Activated CD8-positive, alpha-beta T cell treated with anti-CD3 and anti-CD28 coated beads for 36 hours (primary cell): Measurements from ENCODE around the gene TMEM150B. TPM values are rescaled to one million over a fixed set of nuclear protein-coding genes. Genes with fewer than 3 reads are reported as not detected.

Experiments
- ATAC-seq: fragments of 200-7000 bp; cut with Tn5 transposase; one replicate; pipeline ENCODE4 v1.10.0; 2021; ENCODE audit warnings: mild to moderate bottlenecking, moderate library complexity
- CTCF ChIA-PET: fragments of 350-600 bp; sonication (Branson Sonifier 250); formaldehyde crosslinking; loops from one replicate; lab custom pipeline; 2021; ENCODE audit warnings: antibody characterized with exemption; lab: Charles Lee
- POLR2A ChIA-PET: fragments of 350-600 bp; sonication (Branson Sonifier 250); formaldehyde crosslinking; loops from one replicate; lab custom pipeline; 2021; ENCODE audit warnings: antibody characterized with exemption; lab: Charles Lee
- DNase-seq: peaks from one replicate; pipeline ENCODE4 v3.0.0-alpha.2; 2020
- H3K27ac Mint-ChIP-seq: one replicate; pipeline ENCODE4 v1.8.0; 2021; ENCODE audit warnings: mild to moderate bottlenecking, mixed read lengths
- H3K27me3 Mint-ChIP-seq: one replicate; pipeline ENCODE4 v1.8.0; 2021; ENCODE audit warnings: mixed read lengths
- H3K36me3 Mint-ChIP-seq: one replicate; pipeline ENCODE4 v1.8.0; 2021; ENCODE audit warnings: low read depth, mixed read lengths
- H3K4me1 Mint-ChIP-seq: one replicate; pipeline ENCODE4 v1.8.0; 2021; ENCODE audit warnings: low read depth, mixed read lengths
- H3K4me3 Mint-ChIP-seq: one replicate; pipeline ENCODE4 v1.8.0; 2021; ENCODE audit warnings: mild to moderate bottlenecking, moderate library complexity, mixed read lengths
- H3K9me3 Mint-ChIP-seq: one replicate; pipeline ENCODE4 v1.8.0; 2021; ENCODE audit warnings: mixed read lengths
- intact Hi-C: fragments of 100-400 bp; cut with micrococcal nuclease; formaldehyde crosslinking; loops from one replicate; pipeline ENCODE4 v1.10.0; 2022
- total RNA-seq, 2 experiments: library from RNA; stranded (reverse); gene quantifications; one replicate each; pipeline ENCODE4 v1.2.3, GENCODE V29; 2021
- TF ChIP-seq, protein P1 (sequence below): fragments of 200-600 bp; IDR thresholded peaks from one replicate; pipeline ENCODE4 v1.8.0; 2022; ENCODE audit warnings: antibody characterized with exemption, mild to moderate bottlenecking

The TMEM150B gene
- total RNA-seq, 2 experiments from 2014 or later = not detected

- CTCF ChIA-PET = no interaction called here
These were observed 37.2 kb upstream of the TMEM150B start for GRCh38 chr19:55362174-55362989.

GRCh38 chr19:55360902-55361301, 35.8 kb upstream of the TMEM150B start:
- ChIA-PET CTCF (no interaction called here), POLR2A (interaction anchor here (0.7 to 0.9 kb wide), 3 partner anchors 12 to 24 kb away, joined by 3 read pairs; no protein-coding TSS in a partner anchor)
- ATAC-seq = no peak

More at GRCh38 chr19:55362174-55362989, 37.2 kb upstream of the TMEM150B start:
- H3K4me1 Mint-ChIP-seq = peaks cover 2% of the 10 kb centered on the region
- TF ChIP-seq, protein P1, sequence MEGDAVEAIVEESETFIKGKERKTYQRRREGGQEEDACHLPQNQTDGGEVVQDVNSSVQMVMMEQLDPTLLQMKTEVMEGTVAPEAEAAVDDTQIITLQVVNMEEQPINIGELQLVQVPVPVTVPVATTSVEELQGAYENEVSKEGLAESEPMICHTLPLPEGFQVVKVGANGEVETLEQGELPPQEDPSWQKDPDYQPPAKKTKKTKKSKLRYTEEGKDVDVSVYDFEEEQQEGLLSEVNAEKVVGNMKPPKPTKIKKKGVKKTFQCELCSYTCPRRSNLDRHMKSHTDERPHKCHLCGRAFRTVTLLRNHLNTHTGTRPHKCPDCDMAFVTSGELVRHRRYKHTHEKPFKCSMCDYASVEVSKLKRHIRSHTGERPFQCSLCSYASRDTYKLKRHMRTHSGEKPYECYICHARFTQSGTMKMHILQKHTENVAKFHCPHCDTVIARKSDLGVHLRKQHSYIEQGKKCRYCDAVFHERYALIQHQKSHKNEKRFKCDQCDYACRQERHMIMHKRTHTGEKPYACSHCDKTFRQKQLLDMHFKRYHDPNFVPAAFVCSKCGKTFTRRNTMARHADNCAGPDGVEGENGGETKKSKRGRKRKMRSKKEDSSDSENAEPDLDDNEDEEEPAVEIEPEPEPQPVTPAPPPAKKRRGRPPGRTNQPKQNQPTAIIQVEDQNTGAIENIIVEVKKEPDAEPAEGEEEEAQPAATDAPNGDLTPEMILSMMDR = no peak
- H3K9me3 Mint-ChIP-seq = no peaks in the 10 kb centered on the region
- no peaks in the 10 kb centered on the region for H3K36me3 Mint-ChIP-seq
- peaks cover 2% of the 10 kb centered on the region for H3K27me3 Mint-ChIP-seq
- no peak for ATAC-seq
- H3K27ac Mint-ChIP-seq = no peak overlapping the region
- POLR2A ChIA-PET = no interaction called here
- no peak for DNase-seq
- intact Hi-C loops = no loop called here
- H3K4me3 Mint-ChIP-seq = no peak overlapping the region

DNA sequence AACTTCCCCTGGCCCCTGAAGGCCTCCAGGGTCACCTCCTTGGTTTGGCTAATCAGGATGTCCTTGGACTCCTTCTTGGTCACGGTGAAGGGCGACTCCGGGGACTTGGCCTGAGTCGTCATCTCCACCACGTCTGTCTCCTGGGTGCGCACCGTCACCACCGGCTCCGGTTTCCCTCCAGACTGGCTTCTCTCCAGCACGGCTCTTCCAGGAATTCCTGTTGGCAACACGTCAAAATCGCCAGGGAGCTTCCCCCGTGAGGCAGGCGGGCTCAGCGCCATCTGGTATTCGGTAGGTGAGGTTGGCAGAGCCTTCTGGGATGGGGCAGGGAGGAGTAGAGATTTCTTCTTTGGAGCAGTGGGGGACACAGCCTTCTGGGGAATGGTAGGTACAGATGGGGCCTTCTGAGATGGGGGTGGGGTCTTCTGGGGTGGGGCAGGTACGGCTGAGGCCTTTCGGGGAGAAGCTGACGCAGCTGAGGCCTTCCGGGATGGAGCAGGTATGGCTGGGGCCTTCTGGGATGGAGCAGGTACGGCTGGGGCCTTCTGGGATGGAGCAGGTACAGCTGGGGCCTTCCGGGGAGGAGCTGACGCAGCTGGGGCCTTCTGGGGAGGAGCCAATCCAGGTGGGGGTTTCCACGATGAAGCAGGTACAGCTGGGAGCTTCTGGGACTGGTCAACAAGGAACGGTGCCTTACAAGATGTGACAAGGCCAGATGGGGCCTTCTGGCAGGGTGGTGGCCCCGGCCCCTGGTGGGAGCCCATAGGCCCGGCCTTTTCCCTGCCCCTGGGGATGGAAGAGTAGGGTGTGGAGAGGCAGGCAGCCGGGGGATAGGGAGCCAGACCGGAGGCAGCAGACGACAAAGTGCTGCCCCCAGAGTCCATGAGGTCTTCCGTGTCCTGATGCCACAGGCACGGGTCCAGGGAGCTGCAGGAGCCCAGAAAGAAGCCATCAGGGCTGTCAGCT, 34.1 kb upstream of the TMEM150B start:
- H3K9me3 Mint-ChIP-seq = no peaks in the 10 kb centered on the region
- intact Hi-C loops = no loop called here
- CTCF ChIA-PET = interaction anchor here (0.6 to 1.0 kb wide), 3 partner anchors 58 to 67 kb away, joined by 3 read pairs; no protein-coding TSS in a partner anchor
- no peaks in the 10 kb centered on the region for H3K4me1 Mint-ChIP-seq
- no peaks in the 10 kb centered on the region for H3K36me3 Mint-ChIP-seq
- H3K4me3 Mint-ChIP-seq = no peak overlapping the region
- TF ChIP-seq, protein P1 = no peak
- ATAC-seq (no peak), DNase-seq (no peak)
- peaks cover 13% of the 10 kb centered on the region for H3K27me3 Mint-ChIP-seq
- H3K27ac Mint-ChIP-seq = no peak overlapping the region
- POLR2A ChIA-PET = interaction anchor here (0.8 to 1.1 kb wide), 2 partner anchors 20 to 58 kb away, joined by 3 read pairs; no protein-coding TSS in a partner anchor

More at GRCh38 chr19:55360902-55361301, 35.8 kb upstream of the TMEM150B start:
- TF ChIP-seq, protein P1 = no peak
- Mint-ChIP-seq H3K9me3 (no peaks in the 10 kb centered on the region), H3K27me3 (peaks cover 4% of the 10 kb centered on the region), H3K4me1 (no peaks in the 10 kb centered on the region), H3K36me3 (no peaks in the 10 kb centered on the region), H3K27ac (no peak overlapping the region), H3K4me3 (no peak overlapping the region)
- intact Hi-C loops = no loop called here
- DNase-seq = no peak

DNA sequence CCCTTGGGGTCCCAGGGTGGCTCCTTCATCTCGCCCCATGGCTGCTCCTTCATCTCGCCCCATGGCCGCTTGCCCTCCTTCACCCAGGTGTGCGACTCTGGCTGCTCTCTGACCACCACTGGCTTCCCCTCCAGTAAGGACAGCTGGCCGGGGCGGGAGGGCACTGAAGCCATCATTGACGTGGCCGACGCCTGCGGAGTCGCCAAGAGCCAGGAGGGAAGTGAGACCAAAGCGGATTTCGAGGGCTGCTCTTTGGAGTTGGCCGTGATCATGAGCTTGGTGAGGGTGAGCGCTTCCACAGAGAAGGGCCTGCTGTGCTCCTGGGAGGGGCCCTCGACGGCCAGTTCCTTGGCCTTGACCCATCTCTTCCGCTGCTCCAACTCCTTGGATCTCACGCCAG, 33.4 kb upstream of the TMEM150B start:
- no peak for ATAC-seq
- H3K4me3 Mint-ChIP-seq = no peak overlapping the region
- POLR2A ChIA-PET = interaction anchor here (0.8 to 1.1 kb wide), 2 partner anchors 19 to 57 kb away, joined by 3 read pairs; no protein-coding TSS in a partner anchor
- CTCF ChIA-PET = interaction anchor here (1.0 kb wide), 1 partner anchor 60 kb away, joined by 3 read pairs; no protein-coding TSS in a partner anchor
- intact Hi-C loops = no loop called here
- no peaks in the 10 kb centered on the region for H3K9me3 Mint-ChIP-seq
- H3K27me3 Mint-ChIP-seq = peaks cover 18% of the 10 kb centered on the region
- H3K4me1 Mint-ChIP-seq = peaks cover 3% of the 10 kb centered on the region
- no peak for DNase-seq
- TF ChIP-seq, protein P1 = no peak
- no peaks in the 10 kb centered on the region for H3K36me3 Mint-ChIP-seq
- H3K27ac Mint-ChIP-seq = no peak overlapping the region
